ENCODE measurements around the gene CBFA2T3.

The CBFA2T3 gene

GRCh38 chr16:89015271-89015859 lies 38.4 kb upstream of the CBFA2T3 start:
- no peak for TF ChIP-seq CTCF (IDR thresholded peaks at IDR 0.05; ENCODE audit: extremely low read depth, missing control alignments)
- no peak for DNase-seq (ENCODE audit: low spot score)

GRCh38 chr16:89014403-89015230 lies 37.6 kb upstream of the CBFA2T3 start:
- TF ChIP-seq CTCF (IDR thresholded peaks at IDR 0.05; ENCODE audit: extremely low read depth, missing control alignments) = no peak
- no peak for DNase-seq (ENCODE audit: low spot score)

GRCh38 chr16:89013692-89014402 lies 36.8 kb upstream of the CBFA2T3 start:
- TF ChIP-seq CTCF (IDR thresholded peaks at IDR 0.05; ENCODE audit: extremely low read depth, missing control alignments) = no peak

GRCh38 chr16:89013111-89013510 lies 36.1 kb upstream of the CBFA2T3 start:
- no peak for TF ChIP-seq CTCF (IDR thresholded peaks at IDR 0.05; ENCODE audit: extremely low read depth, missing control alignments)
- no peak for DNase-seq (ENCODE audit: low spot score)

More at GRCh38 chr16:89013692-89014402, 36.8 kb upstream of the CBFA2T3 start:
- no peak for DNase-seq (ENCODE audit: low spot score)

GRCh38 chr16:89012622-89012995 lies 35.6 kb upstream of the CBFA2T3 start:
- TF ChIP-seq CTCF (IDR thresholded peaks at IDR 0.05; ENCODE audit: extremely low read depth, missing control alignments) = no peak
- DNase-seq (ENCODE audit: low spot score) = no peak

- no peak for DNase-seq (ENCODE audit: low spot score)
- no peak for TF ChIP-seq CTCF (IDR thresholded peaks at IDR 0.05; ENCODE audit: extremely low read depth, missing control alignments)
These were observed 35.1 kb upstream of the CBFA2T3 start for GRCh38 chr16:89011909-89012621.

Data from GM20000 (cell line).